H1 (cell line): ENCODE data around the gene LRRC56. TPM values are rescaled to one million over a fixed set of nuclear protein-coding genes. Genes with fewer than 3 reads are reported as not detected.

Experiments used
- CREB1 ChIP-seq: IDR thresholded peaks from 2 replicates; pipeline ENCODE4 v1.6.1; 2012; ENCODE audit warnings: inconsistent platforms
- RBBP5 ChIP-seq: IDR thresholded peaks from 2 replicates; pipeline ENCODE4 v1.7.1; 2012; ENCODE audit warnings: low read depth, mild to moderate bottlenecking, inconsistent platforms, low read length, moderate library complexity, borderline replicate concordance
- polyA plus RNA-seq, 7 experiments: library from polyadenylated mRNA; depleted of rRNA in 3 of 7; stranded (reverse) in 5 of 7; unstranded in 2 of 7; fragments of >200 nt in 5 of 7; fragments of 200-250 nt in 2 of 7; gene quantifications; 1 replicate in 5 of 7; 2 replicates in 1 of 7; 4 replicates in 1 of 7; pipeline versions ENCODE4 v1.2.1 to v1.2.3, GENCODE V29; 2011 to 2013; ENCODE audit warnings: missing spikeins in 2 of 7, mixed read lengths in 2 of 7
- total RNA-seq: library from RNA; stranded (reverse); fragmentation: NEBNext Ultra II Directional; extraction: Animal tissue kit (Norgen Biotek cat#: 25700); gene quantifications from 2 replicates; pipeline ENCODE4 v1.2.1, GENCODE V29; 2021

LRRC56 gene
- total and polyA plus RNA-seq, 2 of the 8 experiments (the other 6 are each of a cell fraction or from before 2014, with no cell fraction given) = 0.94 to 1.9 TPM

- TF ChIP-seq RBBP5 = no peak
- TF ChIP-seq CREB1 = no peak
Measured at GRCh38 chr11:595400-595799, 58.1 kb downstream of the LRRC56 start (continued).
